KMS-11 (cell line): ENCODE measurements around the gene BRCA1.
"Not testable (repeated sequence)": the region's sequence is repeated elsewhere in the genome, so short reads cannot be mapped to it uniquely, and the experiment has no call there.

Experiments
- H2AFZ ChIP-seq: fragments of 200-600 bp; sonication (generic); 2 replicates; pipeline ENCODE4 v1.6.1; 2016; ENCODE audit warnings: antibody characterized with exemption, mixed run types, low read depth
- H3K27ac ChIP-seq: fragments of 200-600 bp; sonication (generic); 2 replicates; pipeline ENCODE4 v1.6.1; 2016; ENCODE audit warnings: mild to moderate bottlenecking, mixed run types
- H3K27me3 ChIP-seq: fragments of 200-600 bp; sonication (generic); 2 replicates; pipeline ENCODE4 v1.6.1; 2017; ENCODE audit warnings: mild to moderate bottlenecking, low read depth, mixed run types, moderate library complexity; ENCODE audit not compliant: insufficient read depth
- H3K36me3 ChIP-seq: fragments of 200-600 bp; sonication (generic); 2 replicates; pipeline ENCODE4 v1.6.1; 2017; ENCODE audit warnings: mild to moderate bottlenecking, mixed run types; ENCODE audit not compliant: insufficient read depth
- H3K4me1 ChIP-seq: fragments of 200-600 bp; sonication (generic); 2 replicates; pipeline ENCODE4 v1.6.1; 2016; ENCODE audit warnings: mild to moderate bottlenecking, low read depth, mixed run types; ENCODE audit not compliant: poor library complexity, severe bottlenecking
- H3K4me2 ChIP-seq: fragments of 200-600 bp; sonication (generic); 2 replicates; pipeline ENCODE4 v1.7.0; 2016; ENCODE audit warnings: mild to moderate bottlenecking, mixed run types
- H3K4me3 ChIP-seq: fragments of 200-600 bp; sonication (generic); IDR thresholded peaks from 2 replicates; pipeline ENCODE4 v1.6.1; 2017; ENCODE audit warnings: low read depth, low read length, mixed read lengths; ENCODE audit not compliant: insufficient read depth
- H3K79me2 ChIP-seq: fragments of 200-600 bp; sonication (generic); 2 replicates; pipeline ENCODE4 v1.6.1; 2016; ENCODE audit warnings: low read depth, mixed run types; ENCODE audit not compliant: insufficient read depth
- H3K9ac ChIP-seq: fragments of 200-600 bp; sonication (generic); 2 replicates; pipeline ENCODE4 v1.6.1; 2016; ENCODE audit warnings: mild to moderate bottlenecking, mixed run types
- H4K20me1 ChIP-seq: fragments of 200-600 bp; sonication (generic); 2 replicates; pipeline ENCODE4 v1.6.1; 2016; ENCODE audit warnings: mild to moderate bottlenecking, mixed run types; ENCODE audit not compliant: insufficient read depth
- TF ChIP-seq, protein P1 (sequence below): fragments of 200-600 bp; sonication (generic); conservative IDR thresholded peaks from 2 replicates; pipeline ENCODE4 v1.6.1; 2017; ENCODE audit warnings: low read depth, mild to moderate bottlenecking, antibody characterized with exemption, low read length, moderate library complexity, mixed read lengths

Gene BRCA1

DNA sequence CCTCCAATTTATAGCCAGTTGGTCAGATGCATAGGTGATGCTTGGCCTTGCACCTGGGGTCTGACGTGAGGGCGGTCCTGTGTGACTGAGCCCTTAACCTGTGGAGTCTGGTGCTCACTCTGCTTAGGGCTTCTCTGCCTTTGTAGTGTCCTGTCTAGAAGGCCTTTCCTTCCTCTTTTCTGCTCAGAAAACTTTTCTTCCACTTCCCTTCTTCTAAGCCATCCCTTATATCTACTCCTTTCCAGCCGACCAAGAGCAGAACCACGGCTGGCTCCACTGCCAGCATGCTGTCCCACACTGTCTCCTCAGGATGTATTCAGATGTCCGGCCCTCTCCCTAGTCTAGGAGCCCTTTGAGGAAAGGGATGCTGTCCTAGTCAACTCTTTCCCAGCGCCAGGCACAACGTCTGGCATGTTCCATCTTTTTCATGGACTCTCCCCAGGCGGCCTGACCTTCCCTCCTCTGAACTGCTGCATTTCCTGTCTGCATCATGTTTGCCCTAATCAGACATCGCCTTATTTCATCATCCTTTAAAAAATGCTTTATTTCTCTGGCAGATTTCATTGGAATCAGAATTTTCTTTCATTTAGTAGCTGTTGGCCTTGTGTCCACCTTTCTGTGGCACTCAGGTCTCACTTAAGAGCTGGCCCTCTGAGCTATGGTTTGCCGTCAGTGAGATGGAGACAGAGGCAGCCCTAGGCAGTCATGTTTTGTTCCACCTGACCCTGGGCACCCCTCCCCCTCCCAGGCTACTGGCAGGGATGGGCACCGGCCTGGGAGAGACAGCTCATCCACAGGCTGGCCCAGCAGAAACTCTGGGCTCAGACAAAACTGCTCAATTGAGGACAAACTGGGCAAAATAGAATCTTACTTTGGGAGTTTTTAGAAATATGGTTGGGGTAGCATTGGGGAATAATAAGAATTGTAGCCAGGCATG is 15.5 kb upstream of the BRCA1 start:
- no peaks in the 10 kb centered on the region for H3K79me2 ChIP-seq
- no peaks in the 10 kb centered on the region for H4K20me1 ChIP-seq
- no peak overlapping the region for H2AFZ ChIP-seq
- H3K27me3 ChIP-seq: no peaks in the 10 kb centered on the region
- H3K4me3 ChIP-seq: no peak overlapping the region
- TF ChIP-seq, protein P1, sequence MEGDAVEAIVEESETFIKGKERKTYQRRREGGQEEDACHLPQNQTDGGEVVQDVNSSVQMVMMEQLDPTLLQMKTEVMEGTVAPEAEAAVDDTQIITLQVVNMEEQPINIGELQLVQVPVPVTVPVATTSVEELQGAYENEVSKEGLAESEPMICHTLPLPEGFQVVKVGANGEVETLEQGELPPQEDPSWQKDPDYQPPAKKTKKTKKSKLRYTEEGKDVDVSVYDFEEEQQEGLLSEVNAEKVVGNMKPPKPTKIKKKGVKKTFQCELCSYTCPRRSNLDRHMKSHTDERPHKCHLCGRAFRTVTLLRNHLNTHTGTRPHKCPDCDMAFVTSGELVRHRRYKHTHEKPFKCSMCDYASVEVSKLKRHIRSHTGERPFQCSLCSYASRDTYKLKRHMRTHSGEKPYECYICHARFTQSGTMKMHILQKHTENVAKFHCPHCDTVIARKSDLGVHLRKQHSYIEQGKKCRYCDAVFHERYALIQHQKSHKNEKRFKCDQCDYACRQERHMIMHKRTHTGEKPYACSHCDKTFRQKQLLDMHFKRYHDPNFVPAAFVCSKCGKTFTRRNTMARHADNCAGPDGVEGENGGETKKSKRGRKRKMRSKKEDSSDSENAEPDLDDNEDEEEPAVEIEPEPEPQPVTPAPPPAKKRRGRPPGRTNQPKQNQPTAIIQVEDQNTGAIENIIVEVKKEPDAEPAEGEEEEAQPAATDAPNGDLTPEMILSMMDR: no peak
- no peak overlapping the region for H3K4me2 ChIP-seq
- H3K36me3 ChIP-seq: no peaks in the 10 kb centered on the region
- H3K27ac ChIP-seq: no peak overlapping the region
- peaks cover 15% of the 10 kb centered on the region for H3K4me1 ChIP-seq
- no peak overlapping the region for H3K9ac ChIP-seq

DNA sequence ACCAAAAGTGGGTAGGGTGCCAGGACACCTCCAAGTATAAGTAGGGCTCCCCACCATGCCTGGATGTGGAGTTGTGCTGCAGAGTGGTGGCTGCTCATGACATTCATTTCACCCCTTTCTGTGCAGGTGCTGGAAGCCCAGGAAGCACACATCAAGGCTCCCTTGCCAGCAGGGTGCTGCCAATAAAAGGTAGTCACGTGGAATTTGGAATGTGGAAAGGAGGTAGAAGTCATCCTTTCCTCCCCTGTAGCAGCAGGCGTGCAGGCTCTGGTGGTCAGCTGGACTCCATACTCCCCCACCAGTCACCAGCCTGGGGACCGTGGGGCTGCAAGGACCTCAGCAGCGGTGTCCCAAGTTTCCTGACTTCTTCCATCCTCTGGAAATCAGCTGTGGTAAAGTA is 13.4 kb upstream of the BRCA1 start:
- not testable (repeated sequence) for H3K36me3 ChIP-seq, H3K27ac ChIP-seq, H3K4me3 ChIP-seq, H3K27me3 ChIP-seq, H3K79me2 ChIP-seq, H3K9ac ChIP-seq, H2AFZ ChIP-seq, H3K4me2 ChIP-seq, H4K20me1 ChIP-seq
- H3K4me1 ChIP-seq: peaks cover 15% of the 10 kb centered on the region

DNA sequence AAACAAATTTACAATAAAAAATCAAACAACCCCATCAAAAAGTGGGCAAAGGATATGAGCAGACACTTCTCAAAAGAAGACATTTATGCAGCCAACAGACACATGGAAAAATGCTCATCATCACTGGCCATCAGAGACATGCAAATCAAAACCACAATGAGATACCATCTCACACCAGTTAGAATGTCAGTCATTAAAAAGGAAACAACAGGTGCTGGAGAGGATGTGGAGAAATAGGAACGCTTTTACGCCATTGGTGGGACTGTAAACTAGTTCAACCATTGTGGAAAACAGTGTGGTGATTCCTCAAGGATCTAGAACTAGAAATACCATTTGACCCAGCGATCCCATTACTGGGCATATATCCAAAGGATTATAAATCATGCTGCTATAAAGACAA is 11.4 kb upstream of the BRCA1 start:
- not testable (repeated sequence) for H3K4me3 ChIP-seq, H3K27ac ChIP-seq, H3K27me3 ChIP-seq, H4K20me1 ChIP-seq, H3K79me2 ChIP-seq, H3K9ac ChIP-seq, H2AFZ ChIP-seq, H3K36me3 ChIP-seq, H3K4me2 ChIP-seq
- peaks cover 10% of the 10 kb centered on the region for H3K4me1 ChIP-seq

DNA sequence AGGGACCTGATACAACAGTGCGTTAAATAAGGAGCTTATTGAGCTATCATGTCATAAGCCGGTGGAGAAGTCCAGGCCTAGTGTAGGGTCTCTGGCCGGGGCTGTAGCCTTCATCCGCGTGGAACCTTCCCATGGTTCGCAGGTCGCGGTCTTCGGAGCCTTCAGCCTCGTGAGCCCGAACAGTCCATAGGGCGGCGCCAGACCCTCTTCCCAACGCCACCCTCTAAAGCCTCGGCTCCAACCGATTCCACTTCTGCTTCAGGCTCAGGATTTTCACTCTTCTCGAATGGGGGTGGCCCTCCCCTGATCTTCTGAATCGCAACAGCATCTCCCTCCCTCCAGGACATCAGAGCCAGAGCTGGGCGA is 10.3 kb upstream of the BRCA1 start:
- Histone ChIP-seq H3K36me3 (no peaks in the 10 kb centered on the region), H3K4me3 (no peak overlapping the region), H3K9ac (no peak overlapping the region), H3K4me2 (no peak overlapping the region), H3K79me2 (no peaks in the 10 kb centered on the region), H4K20me1 (no peaks in the 10 kb centered on the region), H3K27ac (no peak overlapping the region), H2AFZ (no peak overlapping the region), H3K4me1 (peaks cover 10% of the 10 kb centered on the region), H3K27me3 (no peaks in the 10 kb centered on the region)
- TF ChIP-seq, protein P1: no peak

DNA sequence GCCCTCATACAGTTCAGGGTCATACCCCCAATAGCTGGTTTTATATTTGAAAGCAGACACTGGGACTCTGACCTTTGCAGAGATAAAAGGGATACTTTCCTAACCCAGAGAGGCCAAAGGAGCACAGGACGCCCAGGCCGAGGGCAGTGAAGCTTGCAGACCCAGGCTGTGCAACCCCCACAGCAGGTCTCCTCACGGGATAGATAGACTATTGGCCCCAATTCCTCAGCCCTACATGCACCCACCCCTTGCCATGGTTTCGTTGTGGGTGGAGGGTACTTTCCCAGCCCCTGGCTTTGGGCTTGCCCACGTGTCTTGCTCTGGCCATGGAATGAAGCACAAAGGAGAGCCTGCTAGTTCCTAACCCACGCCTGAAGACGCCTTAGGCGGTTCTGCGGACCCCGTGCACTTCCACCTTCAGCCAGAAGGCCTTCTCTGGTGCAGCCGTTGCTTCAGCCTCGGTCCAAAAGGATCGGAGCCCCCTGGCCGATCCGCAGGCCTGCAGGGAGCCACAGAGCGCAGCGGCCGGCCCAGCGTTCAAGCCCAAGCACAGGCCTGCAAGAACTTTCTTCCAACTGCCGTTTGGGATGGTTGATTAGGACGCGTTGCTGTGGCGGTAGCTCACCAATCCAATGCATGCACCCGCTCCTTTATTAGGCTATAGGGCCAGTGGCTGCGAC is 9.8 kb upstream of the BRCA1 start:
- H3K27ac ChIP-seq: no peak overlapping the region
- TF ChIP-seq, protein P1: no peak
- peaks cover 10% of the 10 kb centered on the region for H3K4me1 ChIP-seq
- no peak overlapping the region for H3K9ac ChIP-seq
- no peaks in the 10 kb centered on the region for H3K79me2 ChIP-seq
- H3K4me2 ChIP-seq: no peak overlapping the region
- H3K27me3 ChIP-seq: no peaks in the 10 kb centered on the region
- no peaks in the 10 kb centered on the region for H3K36me3 ChIP-seq
- H2AFZ ChIP-seq: no peak overlapping the region
- H3K4me3 ChIP-seq: no peak overlapping the region
- H4K20me1 ChIP-seq: no peaks in the 10 kb centered on the region

DNA sequence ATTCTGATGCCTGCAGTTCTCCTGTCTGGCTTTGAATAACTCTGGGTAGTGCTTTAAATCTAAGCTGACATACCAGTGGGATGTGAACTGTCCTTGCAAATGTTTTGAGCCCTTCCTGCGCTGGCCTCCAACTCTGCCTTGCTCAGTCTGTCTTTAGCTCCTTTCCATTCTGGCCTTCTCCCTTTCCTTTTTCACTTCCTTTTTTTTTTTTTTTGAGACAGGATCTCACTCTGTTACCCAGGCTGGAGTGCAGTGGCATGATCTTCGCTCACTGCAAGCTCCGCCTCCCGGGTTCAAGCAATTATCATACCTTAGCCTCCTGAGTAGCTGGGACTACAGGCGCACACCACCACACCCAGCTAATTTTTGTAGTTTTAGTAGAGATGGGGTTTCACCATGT is 8.3 kb upstream of the BRCA1 start:
- H3K27me3 ChIP-seq, H3K4me3 ChIP-seq, H3K36me3 ChIP-seq, H4K20me1 ChIP-seq, H3K27ac ChIP-seq, H3K4me2 ChIP-seq, H3K9ac ChIP-seq, H3K79me2 ChIP-seq, H2AFZ ChIP-seq: not testable (repeated sequence)
- H3K4me1 ChIP-seq: peaks cover 10% of the 10 kb centered on the region
